HEK293 (cell line): Measurements from ENCODE around the gene BICD1.

Source experiments
- CTCF ChIA-PET: fragments of 350-600 bp; formaldehyde crosslinking; extraction: SDS; loops from one replicate; lab custom pipeline; 2021; ENCODE audit warnings: antibody characterized with exemption; lab: Yijun Ruan, JAX
- POLR2A ChIA-PET: fragments of 300-600 bp; formaldehyde crosslinking; extraction: SDS; loops from one replicate; lab custom pipeline; 2020; ENCODE audit warnings: antibody characterized with exemption, inconsistent platforms; lab: Yijun Ruan, JAX
- H3K27ac ChIP-seq: fragments of 200-500 bp; sonication (Bioruptor generic); 2 replicates; pipeline ENCODE4 v1.5.1; 2014; ENCODE audit warnings: low read depth, low read length, control low read depth, inconsistent platforms; ENCODE audit errors: extremely low read depth
- H3K36me3 ChIP-seq, 2 experiments: fragments of 200-500 bp in 1 of 2; sonication (Bioruptor generic) in 1 of 2; 1 replicate in 1 of 2; 2 replicates in 1 of 2; pipeline ENCODE4 v1.5.1; 2014 to 2017; ENCODE audit warnings: inconsistent platforms in 2 of 2, low read length in 2 of 2; ENCODE audit not compliant: control insufficient read depth in 2 of 2, insufficient read depth in 1 of 2
- H3K4me1 ChIP-seq: fragments of 200-500 bp; sonication (Bioruptor generic); 2 replicates; pipeline ENCODE4 v1.5.1; 2014; ENCODE audit warnings: mild to moderate bottlenecking, low read length, inconsistent platforms; ENCODE audit not compliant: control insufficient read depth, insufficient read depth
- H3K4me3 ChIP-seq: 2 replicates; pipeline ENCODE4 v1.5.1; 2011; ENCODE audit warnings: low read depth, mild to moderate bottlenecking, control low read depth, low read length, moderate library complexity
- H3K9me3 ChIP-seq: fragments of 200-500 bp; sonication (Bioruptor generic); 2 replicates; pipeline ENCODE4 v1.5.1; 2014; ENCODE audit warnings: low read depth, low read length, inconsistent platforms; ENCODE audit not compliant: control insufficient read depth, insufficient read depth
- BCL11A ChIP-seq: fragments of 450-650 bp; formaldehyde crosslinking; IDR thresholded peaks from 2 replicates; pipeline ENCODE4 v1.5.1; 2016; ENCODE audit warnings: low read depth, missing biosample characterization, missing genetic modification characterization
- GLIS2 ChIP-seq: fragments of 450-650 bp; formaldehyde crosslinking; IDR thresholded peaks from 2 replicates; pipeline ENCODE4 v1.5.1; 2016; ENCODE audit warnings: missing biosample characterization, missing genetic modification characterization
- SETDB1 ChIP-seq: IDR thresholded peaks from one replicate; pipeline ENCODE4 v1.6.1; 2017; ENCODE audit warnings: mild to moderate bottlenecking, low read length, moderate library complexity, mixed read lengths; ENCODE audit not compliant: insufficient read length
- TRIM28 ChIP-seq: IDR thresholded peaks from 2 replicates; pipeline ENCODE4 v1.6.1; 2011; ENCODE audit warnings: low read length, control low read depth, borderline replicate concordance
- ZBTB20 ChIP-seq: fragments of 450-650 bp; formaldehyde crosslinking; IDR thresholded peaks from 2 replicates; pipeline ENCODE4 v1.5.1; 2016; ENCODE audit warnings: missing biosample characterization, missing genetic modification characterization
- ZEB2 ChIP-seq: fragments of 450-650 bp; formaldehyde crosslinking; IDR thresholded peaks from 2 replicates; pipeline ENCODE4 v1.5.1; 2016; ENCODE audit warnings: missing biosample characterization, missing genetic modification characterization
- ZNF138 ChIP-seq: fragments of 450-650 bp; formaldehyde crosslinking; IDR thresholded peaks from 2 replicates; pipeline ENCODE4 v1.5.1; 2016; ENCODE audit warnings: missing biosample characterization, missing genetic modification characterization, borderline replicate concordance
- ZNF175 ChIP-seq: fragments of 450-650 bp; formaldehyde crosslinking; IDR thresholded peaks from 2 replicates; pipeline ENCODE4 v1.5.1; 2016; ENCODE audit warnings: missing biosample characterization, missing genetic modification characterization
- ZNF2 ChIP-seq: fragments of 450-650 bp; formaldehyde crosslinking; IDR thresholded peaks from 2 replicates; pipeline ENCODE4 v1.5.1; 2016; ENCODE audit warnings: missing biosample characterization, missing genetic modification characterization
- ZNF324 ChIP-seq: fragments of 450-650 bp; formaldehyde crosslinking; IDR thresholded peaks from 2 replicates; pipeline ENCODE4 v1.5.1; 2016; ENCODE audit warnings: missing biosample characterization, missing genetic modification characterization
- ZNF335 ChIP-seq: fragments of 450-650 bp; formaldehyde crosslinking; conservative IDR thresholded peaks from 2 replicates; pipeline ENCODE4 v1.5.1; 2016; ENCODE audit warnings: missing biosample characterization, missing genetic modification characterization
- ZNF350 ChIP-seq: fragments of 450-650 bp; formaldehyde crosslinking; IDR thresholded peaks from 2 replicates; pipeline ENCODE4 v1.5.0; 2017; ENCODE audit warnings: missing biosample characterization, mild to moderate bottlenecking, missing genetic modification characterization
- ZNF433 ChIP-seq: fragments of 450-650 bp; formaldehyde crosslinking; IDR thresholded peaks from 2 replicates; pipeline ENCODE4 v1.5.1; 2016; ENCODE audit warnings: missing biosample characterization, missing genetic modification characterization, low read depth
- ZNF501 ChIP-seq: fragments of 450-650 bp; formaldehyde crosslinking; IDR thresholded peaks from 2 replicates; pipeline ENCODE4 v1.5.1; 2016; ENCODE audit warnings: missing biosample characterization, missing genetic modification characterization
- ZNF530 ChIP-seq: fragments of 450-650 bp; formaldehyde crosslinking; IDR thresholded peaks from 2 replicates; pipeline ENCODE4 v1.5.1; 2016; ENCODE audit warnings: low read depth, missing biosample characterization, missing genetic modification characterization
- ZNF558 ChIP-seq: fragments of 450-650 bp; formaldehyde crosslinking; IDR thresholded peaks from 2 replicates; pipeline ENCODE4 v1.5.1; 2016; ENCODE audit warnings: missing biosample characterization, missing genetic modification characterization
- ZNF701 ChIP-seq: fragments of 450-650 bp; formaldehyde crosslinking; IDR thresholded peaks from 2 replicates; pipeline ENCODE4 v1.5.1; 2016; ENCODE audit warnings: missing biosample characterization, missing genetic modification characterization
- ZNF768 ChIP-seq: fragments of 450-650 bp; formaldehyde crosslinking; IDR thresholded peaks from 2 replicates; pipeline ENCODE4 v1.5.1; 2018; ENCODE audit warnings: missing biosample characterization, mild to moderate bottlenecking, missing genetic modification characterization
- ZNF843 ChIP-seq: fragments of 450-650 bp; formaldehyde crosslinking; IDR thresholded peaks from 2 replicates; pipeline ENCODE4 v1.5.1; 2016; ENCODE audit warnings: missing biosample characterization, missing genetic modification characterization
- TF ChIP-seq, protein P1 (sequence below): fragments of 450-650 bp; formaldehyde crosslinking; IDR thresholded peaks from 2 replicates; pipeline ENCODE4 v1.5.1; 2016; ENCODE audit warnings: missing biosample characterization, missing genetic modification characterization
- TF ChIP-seq, protein P2 (sequence below): fragments of 450-650 bp; formaldehyde crosslinking; IDR thresholded peaks from 2 replicates; pipeline ENCODE4; 2016; ENCODE audit warnings: missing biosample characterization, missing genetic modification characterization
- TF ChIP-seq, protein P3 (sequence below): fragments of 450-650 bp; formaldehyde crosslinking; IDR thresholded peaks from 2 replicates; pipeline ENCODE4 v1.5.1; 2016; ENCODE audit warnings: missing biosample characterization, missing genetic modification characterization
- TF ChIP-seq, protein P4 (sequence below): fragments of 450-650 bp; formaldehyde crosslinking; IDR thresholded peaks from 2 replicates; pipeline ENCODE4 v1.5.1; 2016; ENCODE audit warnings: missing biosample characterization, missing genetic modification characterization
- TF ChIP-seq, protein P5 (sequence below): fragments of 450-650 bp; formaldehyde crosslinking; IDR thresholded peaks from 2 replicates; pipeline ENCODE4 v1.5.1; 2016; ENCODE audit warnings: missing biosample characterization, missing genetic modification characterization
- TF ChIP-seq, protein P6 (sequence below): fragments of 450-650 bp; formaldehyde crosslinking; IDR thresholded peaks from 2 replicates; pipeline ENCODE4 v1.5.1; 2016; ENCODE audit warnings: missing biosample characterization, missing genetic modification characterization

Gene BICD1

DNA sequence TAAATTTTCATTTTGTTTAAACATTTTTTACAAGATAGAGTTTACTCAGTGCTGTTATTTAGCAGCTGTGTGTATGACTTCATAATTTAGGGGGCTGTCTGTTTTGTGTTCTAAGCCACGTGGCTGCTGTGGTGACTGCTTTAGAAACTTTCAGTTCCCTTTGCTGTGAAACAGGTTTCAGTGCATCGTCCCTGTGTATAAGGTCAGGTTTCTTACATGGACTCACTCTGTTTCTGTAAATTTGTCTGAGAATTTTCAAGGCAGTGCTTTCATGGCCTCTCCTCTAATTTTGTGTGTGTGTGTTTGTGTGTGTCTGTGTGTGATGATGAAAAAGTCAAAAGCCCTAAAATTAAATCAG lies 32.4 kb downstream of the BICD1 start:
- ChIA-PET CTCF (no interaction called here), POLR2A (no interaction called here)
- no peak overlapping the region for H3K27ac ChIP-seq
- no peaks in the 10 kb centered on the region for H3K9me3 ChIP-seq
- H3K36me3 ChIP-seq: no peaks in the 10 kb centered on the region
- no peak for TF ChIP-seq ZEB2 (tag by site-specific recombination)
- TF ChIP-seq ZNF433: no peak
- no peak for TF ChIP-seq ZNF530 (tag by site-specific recombination)
- no peak for TF ChIP-seq ZBTB20 (tag by site-specific recombination)
- TF ChIP-seq, protein P1, sequence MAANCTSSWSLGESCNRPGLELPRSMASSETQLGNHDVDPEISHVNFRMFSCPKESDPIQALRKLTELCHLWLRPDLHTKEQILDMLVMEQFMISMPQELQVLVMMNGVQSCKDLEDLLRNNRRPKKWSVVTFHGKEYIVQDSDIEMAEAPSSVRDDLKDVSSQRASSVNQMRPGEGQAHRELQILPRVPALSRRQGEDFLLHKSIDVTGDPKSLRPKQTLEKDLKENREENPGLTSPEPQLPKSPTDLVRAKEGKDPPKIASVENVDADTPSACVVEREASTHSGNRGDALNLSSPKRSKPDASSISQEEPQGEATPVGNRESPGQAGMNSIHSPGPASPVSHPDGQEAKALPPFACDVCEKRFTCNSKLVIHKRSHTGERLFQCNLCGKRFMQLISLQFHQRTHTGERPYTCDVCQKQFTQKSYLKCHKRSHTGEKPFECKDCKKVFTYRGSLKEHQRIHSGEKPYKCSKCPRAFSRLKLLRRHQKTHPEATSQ (tag by site-specific recombination): no peak
- TF ChIP-seq, protein P2, sequence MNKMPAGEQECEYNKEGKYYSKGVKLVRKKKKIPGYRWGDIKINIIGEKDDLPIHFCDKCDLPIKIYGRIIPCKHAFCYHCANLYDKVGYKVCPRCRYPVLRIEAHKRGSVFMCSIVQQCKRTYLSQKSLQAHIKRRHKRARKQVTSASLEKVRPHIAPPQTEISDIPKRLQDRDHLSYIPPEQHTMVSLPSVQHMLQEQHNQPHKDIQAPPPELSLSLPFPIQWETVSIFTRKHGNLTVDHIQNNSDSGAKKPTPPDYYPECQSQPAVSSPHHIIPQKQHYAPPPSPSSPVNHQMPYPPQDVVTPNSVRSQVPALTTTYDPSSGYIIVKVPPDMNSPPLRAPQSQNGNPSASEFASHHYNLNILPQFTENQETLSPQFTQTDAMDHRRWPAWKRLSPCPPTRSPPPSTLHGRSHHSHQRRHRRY (tag by site-specific recombination): no peak
- TF ChIP-seq, protein P3, sequence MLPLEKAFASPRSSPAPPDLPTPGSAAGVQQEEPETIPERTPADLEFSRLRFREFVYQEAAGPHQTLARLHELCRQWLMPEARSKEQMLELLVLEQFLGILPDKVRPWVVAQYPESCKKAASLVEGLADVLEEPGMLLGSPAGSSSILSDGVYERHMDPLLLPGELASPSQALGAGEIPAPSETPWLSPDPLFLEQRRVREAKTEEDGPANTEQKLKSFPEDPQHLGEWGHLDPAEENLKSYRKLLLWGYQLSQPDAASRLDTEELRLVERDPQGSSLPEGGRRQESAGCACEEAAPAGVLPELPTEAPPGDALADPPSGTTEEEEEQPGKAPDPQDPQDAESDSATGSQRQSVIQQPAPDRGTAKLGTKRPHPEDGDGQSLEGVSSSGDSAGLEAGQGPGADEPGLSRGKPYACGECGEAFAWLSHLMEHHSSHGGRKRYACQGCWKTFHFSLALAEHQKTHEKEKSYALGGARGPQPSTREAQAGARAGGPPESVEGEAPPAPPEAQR: no peak
- H3K4me3 ChIP-seq: no peak overlapping the region
- H3K4me1 ChIP-seq: peaks cover 3% of the 10 kb centered on the region

DNA sequence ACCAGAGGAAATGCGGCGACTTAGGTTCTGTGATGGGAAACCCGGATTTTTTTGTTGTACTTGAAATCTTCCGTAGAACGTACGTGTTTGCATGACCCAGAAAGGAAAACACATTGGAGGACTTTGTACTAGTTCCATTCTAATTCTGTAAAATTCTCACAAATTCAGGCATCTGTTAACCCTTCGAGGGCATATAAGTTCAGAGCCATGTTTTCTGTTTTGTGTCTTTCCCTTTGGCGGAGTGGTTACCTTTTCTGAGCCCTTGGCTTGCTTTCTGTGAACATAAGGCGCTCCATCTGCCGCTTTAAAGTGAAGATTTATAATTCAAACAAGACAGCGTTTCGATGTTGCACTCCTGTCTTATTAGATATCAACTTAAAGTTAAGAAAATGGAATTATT lies 34.2 kb downstream of the BICD1 start:
- Histone ChIP-seq H3K36me3 (no peaks in the 10 kb centered on the region), H3K27ac (no peak overlapping the region), H3K4me1 (peaks cover 3% of the 10 kb centered on the region), H3K9me3 (no peaks in the 10 kb centered on the region), H3K4me3 (no peak overlapping the region)
- POLR2A ChIA-PET: no interaction called here
- TF ChIP-seq ZNF2 (tag by site-specific recombination) (no peak), ZNF175 (tag by site-specific recombination) (no peak), ZNF558 (tag by site-specific recombination) (no peak), ZNF138 (tag by site-specific recombination) (no peak), GLIS2 (tag by site-specific recombination) (no peak), ZNF768 (tag by site-specific recombination) (no peak), ZNF350 (tag by site-specific recombination) (no peak), ZNF335 (tag by site-specific recombination) (no peak)
- TF ChIP-seq, protein P4, sequence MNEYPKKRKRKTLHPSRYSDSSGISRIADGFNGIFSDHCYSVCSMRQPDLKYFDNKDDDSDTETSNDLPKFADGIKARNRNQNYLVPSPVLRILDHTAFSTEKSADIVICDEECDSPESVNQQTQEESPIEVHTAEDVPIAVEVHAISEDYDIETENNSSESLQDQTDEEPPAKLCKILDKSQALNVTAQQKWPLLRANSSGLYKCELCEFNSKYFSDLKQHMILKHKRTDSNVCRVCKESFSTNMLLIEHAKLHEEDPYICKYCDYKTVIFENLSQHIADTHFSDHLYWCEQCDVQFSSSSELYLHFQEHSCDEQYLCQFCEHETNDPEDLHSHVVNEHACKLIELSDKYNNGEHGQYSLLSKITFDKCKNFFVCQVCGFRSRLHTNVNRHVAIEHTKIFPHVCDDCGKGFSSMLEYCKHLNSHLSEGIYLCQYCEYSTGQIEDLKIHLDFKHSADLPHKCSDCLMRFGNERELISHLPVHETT (tag by site-specific recombination): no peak
- CTCF ChIA-PET: no interaction called here

DNA sequence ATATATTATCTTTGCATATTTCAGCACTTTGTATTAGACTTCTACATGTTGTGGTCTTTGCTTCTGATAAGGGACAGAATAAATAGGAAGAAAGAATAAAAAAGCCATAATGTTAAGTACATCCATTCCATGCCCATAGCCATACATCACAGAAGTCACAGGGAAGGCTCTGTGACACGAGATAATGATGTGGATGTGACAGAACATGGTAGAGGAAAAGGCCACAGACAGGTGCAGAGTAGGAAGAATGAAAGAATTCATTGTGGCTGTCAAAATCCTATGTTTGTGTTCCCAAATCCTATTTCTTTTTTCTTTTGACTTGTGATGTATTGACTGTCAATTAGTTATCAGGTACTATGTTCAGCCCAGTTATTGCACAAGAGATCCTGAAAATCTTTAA lies 38.4 kb downstream of the BICD1 start:
- H3K4me1 ChIP-seq: no peaks in the 10 kb centered on the region
- H3K36me3 ChIP-seq: no peaks in the 10 kb centered on the region
- POLR2A ChIA-PET: no interaction called here
- no peak overlapping the region for H3K4me3 ChIP-seq
- CTCF ChIA-PET: no interaction called here
- H3K9me3 ChIP-seq: no peaks in the 10 kb centered on the region
- H3K27ac ChIP-seq: no peak overlapping the region
- TF ChIP-seq, protein P5, sequence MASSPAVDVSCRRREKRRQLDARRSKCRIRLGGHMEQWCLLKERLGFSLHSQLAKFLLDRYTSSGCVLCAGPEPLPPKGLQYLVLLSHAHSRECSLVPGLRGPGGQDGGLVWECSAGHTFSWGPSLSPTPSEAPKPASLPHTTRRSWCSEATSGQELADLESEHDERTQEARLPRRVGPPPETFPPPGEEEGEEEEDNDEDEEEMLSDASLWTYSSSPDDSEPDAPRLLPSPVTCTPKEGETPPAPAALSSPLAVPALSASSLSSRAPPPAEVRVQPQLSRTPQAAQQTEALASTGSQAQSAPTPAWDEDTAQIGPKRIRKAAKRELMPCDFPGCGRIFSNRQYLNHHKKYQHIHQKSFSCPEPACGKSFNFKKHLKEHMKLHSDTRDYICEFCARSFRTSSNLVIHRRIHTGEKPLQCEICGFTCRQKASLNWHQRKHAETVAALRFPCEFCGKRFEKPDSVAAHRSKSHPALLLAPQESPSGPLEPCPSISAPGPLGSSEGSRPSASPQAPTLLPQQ (tag by site-specific recombination): no peak
- TF ChIP-seq ZNF768 (tag by site-specific recombination) (no peak), ZNF501 (tag by site-specific recombination) (no peak), TRIM28 (no peak), ZNF701 (tag by site-specific recombination) (no peak), SETDB1 (no peak), BCL11A (tag by site-specific recombination) (no peak), ZNF843 (tag by site-specific recombination) (no peak), ZNF324 (no peak)
- TF ChIP-seq, protein P2 (tag by site-specific recombination): no peak
- TF ChIP-seq, protein P6, sequence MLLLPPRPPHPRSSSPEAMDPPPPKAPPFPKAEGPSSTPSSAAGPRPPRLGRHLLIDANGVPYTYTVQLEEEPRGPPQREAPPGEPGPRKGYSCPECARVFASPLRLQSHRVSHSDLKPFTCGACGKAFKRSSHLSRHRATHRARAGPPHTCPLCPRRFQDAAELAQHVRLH (tag by site-specific recombination): no peak
